ENCODE data around the gene SUSD4. TPM values are rescaled to one million over a fixed set of nuclear protein-coding genes. Genes with fewer than 3 reads are reported as not detected.

SUSD4 gene
- total RNA-seq, 1 experiment from 2014 or later = 7.2 TPM

- intact Hi-C loops (cut with micrococcal nuclease; ENCODE audit: unreplicated experiment) = no loop called here
- CTCF ChIA-PET = interaction anchor here (1.0 kb wide), 1 partner anchor 65 kb away, joined by 3 read pairs; no protein-coding TSS in a partner anchor
- H3K9me3 Mint-ChIP-seq (ENCODE audit: low read depth, unreplicated experiment) = peaks cover 4% of the 10 kb centered on the region
- no peak for TF ChIP-seq CTCF (IDR thresholded peaks at IDR 0.05; ENCODE audit: unreplicated experiment)
- DNase-seq = no peak
- no peaks in the 10 kb centered on the region for H3K27me3 Mint-ChIP-seq (ENCODE audit: unreplicated experiment)
- no TSS peak for BruUV-seq (replicated peaks)
- H3K4me3 Mint-ChIP-seq (ENCODE audit: low read depth, unreplicated experiment) = no peak overlapping the region
- peaks cover 30% of the 10 kb centered on the region for H3K4me1 Mint-ChIP-seq (ENCODE audit: low read depth, unreplicated experiment)
- no peaks in the 10 kb centered on the region for H3K36me3 Mint-ChIP-seq (ENCODE audit: insufficient read depth, unreplicated experiment)
- H3K27ac Mint-ChIP-seq (ENCODE audit: unreplicated experiment) = no peak overlapping the region
Observed at GRCh38 chr1:223198628-223198965, 165.4 kb downstream of the SUSD4 start.

- no peaks in the 10 kb centered on the region for H3K27me3 Mint-ChIP-seq (ENCODE audit: unreplicated experiment)
- no peak overlapping the region for H3K4me3 Mint-ChIP-seq (ENCODE audit: low read depth, unreplicated experiment)
- no TSS peak for BruUV-seq (replicated peaks)
- no peaks in the 10 kb centered on the region for H3K36me3 Mint-ChIP-seq (ENCODE audit: insufficient read depth, unreplicated experiment)
- intact Hi-C loops (cut with micrococcal nuclease; ENCODE audit: unreplicated experiment) = no loop called here
- DNase-seq = no peak
- H3K4me1 Mint-ChIP-seq (ENCODE audit: low read depth, unreplicated experiment) = peaks cover 30% of the 10 kb centered on the region
- CTCF ChIA-PET = interaction anchor here (0.6 to 2.1 kb wide), 3 partner anchors 17 to 1861 kb away, joined by 3 to 10 read pairs (median 6); no protein-coding TSS in a partner anchor
- H3K9me3 Mint-ChIP-seq (ENCODE audit: low read depth, unreplicated experiment) = peaks cover 4% of the 10 kb centered on the region
- no peak for TF ChIP-seq CTCF (IDR thresholded peaks at IDR 0.05; ENCODE audit: unreplicated experiment)
- no peak overlapping the region for H3K27ac Mint-ChIP-seq (ENCODE audit: unreplicated experiment)
Observed at GRCh38 chr1:223197923-223198627, 165.9 kb downstream of the SUSD4 start.

GRCh38 chr1:223189903-223190724 lies 173.9 kb downstream of the SUSD4 start:
- CTCF ChIA-PET = no interaction called here
- peak; percentile 52 for DNase-seq

GRCh38 chr1:223189525-223189902 lies 174.5 kb downstream of the SUSD4 start:
- H3K27ac Mint-ChIP-seq (ENCODE audit: unreplicated experiment) = no peak overlapping the region
- peaks cover 34% of the 10 kb centered on the region for H3K4me1 Mint-ChIP-seq (ENCODE audit: low read depth, unreplicated experiment)
- no peaks in the 10 kb centered on the region for H3K27me3 Mint-ChIP-seq (ENCODE audit: unreplicated experiment)

More at GRCh38 chr1:223189903-223190724, 173.9 kb downstream of the SUSD4 start:
- peak overlapping the region; percentile 65 for H3K27ac Mint-ChIP-seq (ENCODE audit: unreplicated experiment)
- TF ChIP-seq CTCF (IDR thresholded peaks at IDR 0.05; ENCODE audit: unreplicated experiment) = no peak
- no peaks in the 10 kb centered on the region for H3K9me3 Mint-ChIP-seq (ENCODE audit: low read depth, unreplicated experiment)
- no peaks in the 10 kb centered on the region for H3K27me3 Mint-ChIP-seq (ENCODE audit: unreplicated experiment)
- intact Hi-C loops (cut with micrococcal nuclease; ENCODE audit: unreplicated experiment) = no loop called here
- BruUV-seq (replicated peaks) = no TSS peak
- H3K4me1 Mint-ChIP-seq (ENCODE audit: low read depth, unreplicated experiment) = peaks cover 34% of the 10 kb centered on the region
- H3K36me3 Mint-ChIP-seq (ENCODE audit: insufficient read depth, unreplicated experiment) = peaks cover 4% of the 10 kb centered on the region
- H3K4me3 Mint-ChIP-seq (ENCODE audit: low read depth, unreplicated experiment) = no peak overlapping the region

More at GRCh38 chr1:223189525-223189902, 174.5 kb downstream of the SUSD4 start:
- no peak overlapping the region for H3K4me3 Mint-ChIP-seq (ENCODE audit: low read depth, unreplicated experiment)
- BruUV-seq (replicated peaks) = no TSS peak
- intact Hi-C loops (cut with micrococcal nuclease; ENCODE audit: unreplicated experiment) = no loop called here
- H3K9me3 Mint-ChIP-seq (ENCODE audit: low read depth, unreplicated experiment) = no peaks in the 10 kb centered on the region
- peaks cover 4% of the 10 kb centered on the region for H3K36me3 Mint-ChIP-seq (ENCODE audit: insufficient read depth, unreplicated experiment)
- CTCF ChIA-PET = no interaction called here
- TF ChIP-seq CTCF (IDR thresholded peaks at IDR 0.05; ENCODE audit: unreplicated experiment) = no peak
- DNase-seq = no peak
